Measurements from ENCODE around the gene AJAP1.
"Not testable (repeated sequence)": the region's sequence is repeated elsewhere in the genome, so short reads cannot be mapped to it uniquely, and the experiment has no call there.

The AJAP1 gene

GRCh38 chr1:4657960-4658541 is 3.6 kb downstream of the AJAP1 start:
- no peak for DNase-seq (ENCODE audit: low read depth)

DNA sequence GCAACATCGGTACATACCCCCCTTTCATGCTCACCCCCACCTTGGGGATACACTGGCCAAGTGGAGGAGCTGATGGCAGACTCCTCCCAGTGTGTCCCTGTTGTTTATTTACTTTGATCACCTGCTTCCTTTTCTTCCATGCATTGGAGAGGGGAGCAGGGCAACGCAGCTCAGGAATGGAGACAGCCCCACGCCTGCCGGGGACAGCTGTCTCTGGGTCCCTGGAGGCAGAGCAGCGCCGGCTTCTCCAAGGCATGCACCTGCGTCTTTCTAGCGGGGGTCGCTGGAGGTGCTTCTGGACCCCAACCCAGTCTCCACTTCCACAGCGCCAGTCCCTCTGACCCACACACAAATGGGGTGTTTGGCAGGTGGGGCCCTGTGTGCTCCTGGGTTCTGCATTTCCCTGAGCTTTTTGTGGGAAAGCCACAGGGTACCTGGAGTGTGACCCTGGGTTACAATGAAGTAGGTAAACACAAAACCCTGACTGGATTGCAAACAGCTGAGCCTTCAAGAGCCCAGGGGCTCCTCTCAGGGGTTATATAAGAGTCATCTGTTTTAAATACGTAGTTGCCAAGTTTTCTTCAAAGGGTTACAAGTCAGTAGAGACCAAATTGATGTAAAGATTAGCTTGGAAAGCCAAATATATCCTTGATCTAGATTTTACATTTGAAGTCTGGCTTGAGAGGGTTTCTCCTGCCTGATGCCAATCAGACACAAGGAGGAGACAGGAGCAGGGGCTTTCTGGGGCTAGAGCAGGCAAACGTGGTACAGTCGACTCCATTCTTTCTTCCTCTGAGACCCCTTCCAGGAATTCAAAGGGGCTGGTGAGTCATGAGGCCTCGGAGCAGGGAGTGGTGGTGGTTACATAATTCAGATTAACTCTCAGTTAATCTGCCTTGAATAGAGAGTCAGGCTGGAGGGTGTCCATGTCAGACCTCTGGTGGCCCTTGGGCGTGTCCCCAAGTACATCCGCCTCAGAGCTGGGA is 4.5 kb downstream of the AJAP1 start:
- no peak for DNase-seq (ENCODE audit: low read depth)

- DNase-seq (ENCODE audit: low read depth) = no peak
Observed at GRCh38 chr1:4660917-4661594, 6.6 kb downstream of the AJAP1 start.

GRCh38 chr1:4661595-4661917 is 7.1 kb downstream of the AJAP1 start:
- DNase-seq (ENCODE audit: low read depth) = no peak

GRCh38 chr1:4662168-4662567 is 7.8 kb downstream of the AJAP1 start:
- DNase-seq (ENCODE audit: low read depth) = no peak

DNA sequence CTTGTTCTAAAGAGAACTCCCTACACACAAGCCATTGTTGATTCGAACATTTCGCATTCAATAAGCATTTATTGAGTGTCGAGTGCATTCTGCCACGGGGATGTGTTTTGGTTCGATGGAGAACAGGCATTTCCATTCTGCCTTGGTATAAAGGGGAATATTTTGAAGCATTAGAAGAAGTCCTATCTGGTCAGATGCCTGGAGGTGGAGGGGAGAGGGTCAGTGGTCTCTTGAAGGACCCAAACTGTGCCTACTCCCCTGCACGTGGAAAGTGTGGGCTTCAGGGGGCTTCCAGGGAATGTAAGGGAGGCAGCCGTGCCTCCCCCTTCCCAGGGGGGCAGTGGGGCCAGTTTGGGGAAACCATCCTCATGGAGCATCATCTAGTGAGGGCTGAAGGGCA is 8.3 kb downstream of the AJAP1 start:
- DNase-seq (ENCODE audit: low read depth) = no peak

GRCh38 chr1:4664095-4664494 is 9.7 kb downstream of the AJAP1 start:
- no peak for DNase-seq (ENCODE audit: low read depth)

- DNase-seq (ENCODE audit: low read depth) = no peak
Observed at GRCh38 chr1:4664606-4665005, 10.2 kb downstream of the AJAP1 start.

GRCh38 chr1:4665456-4665855 is 11.0 kb downstream of the AJAP1 start:
- DNase-seq (ENCODE audit: low read depth) = no peak

- DNase-seq (ENCODE audit: low read depth) = not testable (repeated sequence)
Observed at GRCh38 chr1:4666683-4667082, 12.3 kb downstream of the AJAP1 start.

- DNase-seq (ENCODE audit: low read depth) = no peak
Observed at GRCh38 chr1:4668743-4669700, 14.6 kb downstream of the AJAP1 start.

GRCh38 chr1:4670265-4670664 is 15.9 kb downstream of the AJAP1 start:
- DNase-seq (ENCODE audit: low read depth) = no peak

GRCh38 chr1:4671828-4672227 is 17.4 kb downstream of the AJAP1 start:
- DNase-seq (ENCODE audit: low read depth) = no peak

DNA sequence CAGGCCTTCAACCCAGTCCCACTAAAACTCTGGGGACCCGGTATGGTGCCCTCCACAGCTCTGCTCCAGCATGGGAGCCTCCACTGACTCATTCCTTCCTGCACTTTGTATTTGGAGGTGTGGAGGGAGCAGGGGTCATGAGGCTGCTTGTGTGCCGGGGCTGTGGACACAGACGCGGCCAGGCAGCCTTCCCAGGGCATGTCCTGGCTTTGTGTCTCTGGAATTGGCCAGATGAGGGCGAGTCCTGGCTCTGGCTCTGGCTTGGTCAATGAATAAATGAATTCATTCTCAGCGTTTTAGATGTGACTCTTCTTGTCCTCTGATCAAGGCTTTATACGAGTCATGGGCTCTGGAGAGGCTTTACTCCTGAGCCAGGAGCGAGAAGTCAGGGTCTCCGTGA is 19.1 kb downstream of the AJAP1 start:
- DNase-seq (ENCODE audit: low read depth) = no peak

GRCh38 chr1:4674117-4674516 is 19.7 kb downstream of the AJAP1 start:
- DNase-seq (ENCODE audit: low read depth) = no peak

DNA sequence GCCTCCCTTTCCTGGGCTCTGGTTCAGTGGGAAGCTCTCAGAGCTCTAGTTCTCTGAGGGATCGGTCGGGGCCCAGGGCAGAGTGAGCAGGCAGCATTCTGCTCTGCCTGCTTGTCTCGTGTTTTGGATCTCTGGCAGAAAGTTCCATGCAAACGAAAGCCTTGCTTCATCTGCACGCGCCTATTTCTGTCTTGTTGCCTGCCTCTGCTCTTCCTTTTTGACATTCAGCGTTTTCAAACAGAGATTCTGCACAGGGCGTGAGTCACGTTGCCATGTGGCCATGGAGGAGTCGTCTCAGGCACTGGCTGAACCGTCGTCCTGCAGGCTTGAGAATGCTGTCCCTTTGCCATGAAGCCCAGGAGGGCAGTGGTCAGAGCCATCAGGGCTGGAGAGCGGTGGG is 20.3 kb downstream of the AJAP1 start:
- DNase-seq (ENCODE audit: low read depth) = no peak

GRCh38 chr1:4675454-4676186 is 21.2 kb downstream of the AJAP1 start:
- DNase-seq (ENCODE audit: low read depth) = no peak

- DNase-seq (ENCODE audit: low read depth) = no peak
Observed at GRCh38 chr1:4676253-4676652, 21.8 kb downstream of the AJAP1 start.

- DNase-seq (ENCODE audit: low read depth) = no peak
Observed at GRCh38 chr1:4677608-4678007, 23.2 kb downstream of the AJAP1 start.

GRCh38 chr1:4678066-4678717 is 23.8 kb downstream of the AJAP1 start:
- no peak for DNase-seq (ENCODE audit: low read depth)

GRCh38 chr1:4681026-4681425 is 26.6 kb downstream of the AJAP1 start:
- DNase-seq (ENCODE audit: low read depth) = no peak

All from T follicular helper cell (primary cell).